ENCODE measurements around the gene ANO2. TPM values are rescaled to one million over a fixed set of nuclear protein-coding genes. Genes with fewer than 3 reads are reported as not detected.

Gene ANO2
- total RNA-seq, 1 experiment from 2014 or later: not detected

GRCh38 chr12:5798242-5799015, 146.6 kb downstream of the ANO2 start:
- Histone ChIP-seq H3K4me3 (no peak overlapping the region), H3K27ac (no peak overlapping the region), H3K36me3 (no peaks in the 10 kb centered on the region), H3K4me1 (replicated peaks) (no peaks in the 10 kb centered on the region), H3K27me3 (replicated peaks) (0 out of 2 replicates have a peak, but pooled peaks cover 3% of the 10 kb centered on the region), H3K9me3 (replicated peaks) (no peaks in the 10 kb centered on the region)
- DNase-seq (ENCODE audit: low read depth in 1 of 2, low spot score in 2 of 2): no peak

GRCh38 chr12:5797661-5798060, 147.4 kb downstream of the ANO2 start:
- no peaks in the 10 kb centered on the region for H3K36me3 ChIP-seq
- H3K27me3 ChIP-seq (replicated peaks): 0 out of 2 replicates have a peak, but pooled peaks cover 3% of the 10 kb centered on the region
- H3K4me1 ChIP-seq (replicated peaks): no peaks in the 10 kb centered on the region
- no peak for DNase-seq (ENCODE audit: low read depth in 1 of 2, low spot score in 2 of 2)
- no peak overlapping the region for H3K27ac ChIP-seq
- H3K9me3 ChIP-seq (replicated peaks): no peaks in the 10 kb centered on the region
- H3K4me3 ChIP-seq: no peak overlapping the region

- H3K4me1 ChIP-seq (replicated peaks): no peaks in the 10 kb centered on the region
- H3K36me3 ChIP-seq: no peaks in the 10 kb centered on the region
- 0 out of 2 replicates have a peak, but pooled peaks cover 3% of the 10 kb centered on the region for H3K27me3 ChIP-seq (replicated peaks)
- H3K4me3 ChIP-seq: no peak overlapping the region
- DNase-seq (ENCODE audit: low read depth in 1 of 2, low spot score in 2 of 2): no peak
- H3K9me3 ChIP-seq (replicated peaks): no peaks in the 10 kb centered on the region
- H3K27ac ChIP-seq: no peak overlapping the region
These were observed 148.2 kb downstream of the ANO2 start for GRCh38 chr12:5796959-5797225.

- Histone ChIP-seq H3K36me3 (no peaks in the 10 kb centered on the region), H3K9me3 (replicated peaks) (no peaks in the 10 kb centered on the region), H3K4me1 (replicated peaks) (no peaks in the 10 kb centered on the region), H3K27ac (no peak overlapping the region), H3K4me3 (no peak overlapping the region), H3K27me3 (replicated peaks) (0 out of 2 replicates have a peak, but pooled peaks cover 3% of the 10 kb centered on the region)
- DNase-seq (ENCODE audit: low read depth in 1 of 2, low spot score in 2 of 2): peak in 1 of 2 experiments; percentile 16
These were observed 148.7 kb downstream of the ANO2 start for GRCh38 chr12:5796171-5796958.

- H3K27ac ChIP-seq: no peak overlapping the region
- H3K36me3 ChIP-seq: no peaks in the 10 kb centered on the region
- no peaks in the 10 kb centered on the region for H3K9me3 ChIP-seq (replicated peaks)
- H3K4me1 ChIP-seq (replicated peaks): no peaks in the 10 kb centered on the region
- no peak overlapping the region for H3K4me3 ChIP-seq
- no peak for DNase-seq (ENCODE audit: low read depth in 1 of 2, low spot score in 2 of 2)
- H3K27me3 ChIP-seq (replicated peaks): peaks cover 3% of the 10 kb centered on the region; the same call in 1 of the 2 replicates
These were observed 150.9 kb downstream of the ANO2 start for GRCh38 chr12:5794156-5794555.

GRCh38 chr12:5792343-5792742, 152.7 kb downstream of the ANO2 start:
- H3K9me3 ChIP-seq (replicated peaks): no peaks in the 10 kb centered on the region
- H3K36me3 ChIP-seq: no peaks in the 10 kb centered on the region
- H3K4me3 ChIP-seq: no peak overlapping the region
- no peaks in the 10 kb centered on the region; the same call in 1 of the 2 replicates for H3K27me3 ChIP-seq (replicated peaks)
- H3K4me1 ChIP-seq (replicated peaks): no peaks in the 10 kb centered on the region
- no peak for DNase-seq (ENCODE audit: low read depth in 1 of 2, low spot score in 2 of 2)
- no peak overlapping the region for H3K27ac ChIP-seq

GRCh38 chr12:5789469-5789968, 155.5 kb downstream of the ANO2 start:
- peak in 1 of 2 experiments; percentile 34 for DNase-seq (ENCODE audit: low read depth in 1 of 2, low spot score in 2 of 2)
- Histone ChIP-seq H3K27ac (no peak overlapping the region), H3K4me3 (no peak overlapping the region), H3K27me3 (replicated peaks) (no peaks in the 10 kb centered on the region; the same call in 1 of the 2 replicates), H3K9me3 (replicated peaks) (no peaks in the 10 kb centered on the region), H3K36me3 (no peaks in the 10 kb centered on the region), H3K4me1 (replicated peaks) (no peaks in the 10 kb centered on the region)

GRCh38 chr12:5787828-5788227, 157.2 kb downstream of the ANO2 start:
- Histone ChIP-seq H3K4me3 (no peak overlapping the region), H3K27me3 (replicated peaks) (no peaks in the 10 kb centered on the region; the same call in 1 of the 2 replicates), H3K9me3 (replicated peaks) (no peaks in the 10 kb centered on the region), H3K36me3 (no peaks in the 10 kb centered on the region), H3K4me1 (replicated peaks) (no peaks in the 10 kb centered on the region), H3K27ac (no peak overlapping the region)
- no peak for DNase-seq (ENCODE audit: low read depth in 1 of 2, low spot score in 2 of 2)

- no peaks in the 10 kb centered on the region for H3K9me3 ChIP-seq (replicated peaks)
- H3K27ac ChIP-seq: no peak overlapping the region
- no peaks in the 10 kb centered on the region for H3K36me3 ChIP-seq
- H3K27me3 ChIP-seq (replicated peaks): no peaks in the 10 kb centered on the region; the same call in 1 of the 2 replicates
- no peak overlapping the region for H3K4me3 ChIP-seq
- no peak for DNase-seq (ENCODE audit: low read depth in 1 of 2, low spot score in 2 of 2)
- H3K4me1 ChIP-seq (replicated peaks): no peaks in the 10 kb centered on the region
These were observed 159.5 kb downstream of the ANO2 start for GRCh38 chr12:5785601-5786000.

- Histone ChIP-seq H3K27me3 (replicated peaks) (no peaks in the 10 kb centered on the region), H3K4me3 (no peak overlapping the region), H3K27ac (no peak overlapping the region), H3K4me1 (replicated peaks) (no peaks in the 10 kb centered on the region), H3K36me3 (no peaks in the 10 kb centered on the region), H3K9me3 (replicated peaks) (no peaks in the 10 kb centered on the region)
- no peak for DNase-seq (ENCODE audit: low read depth in 1 of 2, low spot score in 2 of 2)
These were observed 160.5 kb downstream of the ANO2 start for GRCh38 chr12:5784462-5785130.

- no peak overlapping the region for H3K4me3 ChIP-seq
- no peak overlapping the region for H3K27ac ChIP-seq
- no peaks in the 10 kb centered on the region for H3K4me1 ChIP-seq (replicated peaks)
- DNase-seq (ENCODE audit: low read depth in 1 of 2, low spot score in 2 of 2): no peak
- H3K9me3 ChIP-seq (replicated peaks): no peaks in the 10 kb centered on the region
- H3K36me3 ChIP-seq: no peaks in the 10 kb centered on the region
- no peaks in the 10 kb centered on the region; the same call in 1 of the 2 replicates for H3K27me3 ChIP-seq (replicated peaks)
These were observed 161.7 kb downstream of the ANO2 start for GRCh38 chr12:5783289-5783920.

GRCh38 chr12:5780536-5780935, 164.5 kb downstream of the ANO2 start:
- Histone ChIP-seq H3K4me1 (replicated peaks) (no peaks in the 10 kb centered on the region), H3K9me3 (replicated peaks) (no peaks in the 10 kb centered on the region), H3K27ac (no peak overlapping the region), H3K27me3 (replicated peaks) (no peaks in the 10 kb centered on the region; the same call in 1 of the 2 replicates), H3K36me3 (no peaks in the 10 kb centered on the region), H3K4me3 (no peak overlapping the region)
- no peak for DNase-seq (ENCODE audit: low read depth in 1 of 2, low spot score in 2 of 2)

GRCh38 chr12:5779401-5779800, 165.7 kb downstream of the ANO2 start:
- no peak overlapping the region for H3K27ac ChIP-seq
- H3K4me3 ChIP-seq: no peak overlapping the region
- no peaks in the 10 kb centered on the region for H3K36me3 ChIP-seq
- no peaks in the 10 kb centered on the region; the same call in 1 of the 2 replicates for H3K27me3 ChIP-seq (replicated peaks)
- no peaks in the 10 kb centered on the region for H3K4me1 ChIP-seq (replicated peaks)
- H3K9me3 ChIP-seq (replicated peaks): no peaks in the 10 kb centered on the region
- no peak for DNase-seq (ENCODE audit: low read depth in 1 of 2, low spot score in 2 of 2)
